H1 (cell line): ENCODE measurements around the gene UFSP1. TPM values are rescaled to one million over a fixed set of nuclear protein-coding genes. Genes with fewer than 3 reads are reported as not detected.

ENCODE experiments used
- BRCA1 ChIP-seq: IDR thresholded peaks from 2 replicates; pipeline ENCODE4 v1.6.1; 2012; ENCODE audit warnings: low read depth, low read length, improper control_type of control experiment
- CHD1 ChIP-seq: IDR thresholded peaks from 2 replicates; pipeline ENCODE4 v1.6.1; 2012; ENCODE audit warnings: low read depth, low read length, improper control_type of control experiment
- JUN ChIP-seq: IDR thresholded peaks from 2 replicates; pipeline ENCODE4 v1.6.1; 2011; ENCODE audit warnings: low read depth, mild to moderate bottlenecking, improper control_type of control experiment, low read length
- KDM4A ChIP-seq: IDR thresholded peaks from one replicate; pipeline ENCODE4 v1.7.1; 2012; ENCODE audit warnings: low read depth, mild to moderate bottlenecking, moderate library complexity, low read length, inconsistent platforms; ENCODE audit not compliant: severe bottlenecking
- RNF2 ChIP-seq: fragments of 200-900, 300-1000 bp; sonication (generic); IDR thresholded peaks from 2 replicates; pipeline ENCODE4 v1.7.1; 2016; ENCODE audit warnings: borderline replicate concordance, low read depth, mild to moderate bottlenecking, antibody characterized with exemption, low read length; ENCODE audit not compliant: poor library complexity, severe bottlenecking; ENCODE audit errors: missing control alignments
- SUZ12 ChIP-seq: fragments of 200-600 bp; sonication (generic); IDR thresholded peaks from 2 replicates; pipeline ENCODE4 v1.6.1; 2012; ENCODE audit warnings: mild to moderate bottlenecking, inconsistent platforms, low read length, moderate library complexity, mixed read lengths
- polyA plus RNA-seq, 7 experiments: library from polyadenylated mRNA; depleted of rRNA in 3 of 7; stranded (reverse) in 5 of 7; unstranded in 2 of 7; fragments of >200 nt in 5 of 7; fragments of 200-250 nt in 2 of 7; gene quantifications; 1 replicate in 5 of 7; 2 replicates in 1 of 7; 4 replicates in 1 of 7; pipeline versions ENCODE4 v1.2.1 to v1.2.3, GENCODE V29; 2011 to 2013; ENCODE audit warnings: missing spikeins in 2 of 7, mixed read lengths in 2 of 7
- total RNA-seq: library from RNA; stranded (reverse); fragmentation: NEBNext Ultra II Directional; extraction: Animal tissue kit (Norgen Biotek cat#: 25700); gene quantifications from 2 replicates; pipeline ENCODE4 v1.2.1, GENCODE V29; 2021
- TF ChIP-seq, protein P1 (sequence below): fragments of 300-600 bp; sonication (generic); IDR thresholded peaks from 2 replicates; pipeline ENCODE4 v1.7.1; 2012; ENCODE audit warnings: low read length, moderate library complexity, mild to moderate bottlenecking, inconsistent platforms; ENCODE audit not compliant: insufficient replicate concordance

UFSP1 gene
- total and polyA plus RNA-seq, 2 of the 8 experiments (the other 6 are each of a cell fraction or from before 2014, with no cell fraction given) = 1.6 to 4.3 TPM

- TF ChIP-seq, protein P1, sequence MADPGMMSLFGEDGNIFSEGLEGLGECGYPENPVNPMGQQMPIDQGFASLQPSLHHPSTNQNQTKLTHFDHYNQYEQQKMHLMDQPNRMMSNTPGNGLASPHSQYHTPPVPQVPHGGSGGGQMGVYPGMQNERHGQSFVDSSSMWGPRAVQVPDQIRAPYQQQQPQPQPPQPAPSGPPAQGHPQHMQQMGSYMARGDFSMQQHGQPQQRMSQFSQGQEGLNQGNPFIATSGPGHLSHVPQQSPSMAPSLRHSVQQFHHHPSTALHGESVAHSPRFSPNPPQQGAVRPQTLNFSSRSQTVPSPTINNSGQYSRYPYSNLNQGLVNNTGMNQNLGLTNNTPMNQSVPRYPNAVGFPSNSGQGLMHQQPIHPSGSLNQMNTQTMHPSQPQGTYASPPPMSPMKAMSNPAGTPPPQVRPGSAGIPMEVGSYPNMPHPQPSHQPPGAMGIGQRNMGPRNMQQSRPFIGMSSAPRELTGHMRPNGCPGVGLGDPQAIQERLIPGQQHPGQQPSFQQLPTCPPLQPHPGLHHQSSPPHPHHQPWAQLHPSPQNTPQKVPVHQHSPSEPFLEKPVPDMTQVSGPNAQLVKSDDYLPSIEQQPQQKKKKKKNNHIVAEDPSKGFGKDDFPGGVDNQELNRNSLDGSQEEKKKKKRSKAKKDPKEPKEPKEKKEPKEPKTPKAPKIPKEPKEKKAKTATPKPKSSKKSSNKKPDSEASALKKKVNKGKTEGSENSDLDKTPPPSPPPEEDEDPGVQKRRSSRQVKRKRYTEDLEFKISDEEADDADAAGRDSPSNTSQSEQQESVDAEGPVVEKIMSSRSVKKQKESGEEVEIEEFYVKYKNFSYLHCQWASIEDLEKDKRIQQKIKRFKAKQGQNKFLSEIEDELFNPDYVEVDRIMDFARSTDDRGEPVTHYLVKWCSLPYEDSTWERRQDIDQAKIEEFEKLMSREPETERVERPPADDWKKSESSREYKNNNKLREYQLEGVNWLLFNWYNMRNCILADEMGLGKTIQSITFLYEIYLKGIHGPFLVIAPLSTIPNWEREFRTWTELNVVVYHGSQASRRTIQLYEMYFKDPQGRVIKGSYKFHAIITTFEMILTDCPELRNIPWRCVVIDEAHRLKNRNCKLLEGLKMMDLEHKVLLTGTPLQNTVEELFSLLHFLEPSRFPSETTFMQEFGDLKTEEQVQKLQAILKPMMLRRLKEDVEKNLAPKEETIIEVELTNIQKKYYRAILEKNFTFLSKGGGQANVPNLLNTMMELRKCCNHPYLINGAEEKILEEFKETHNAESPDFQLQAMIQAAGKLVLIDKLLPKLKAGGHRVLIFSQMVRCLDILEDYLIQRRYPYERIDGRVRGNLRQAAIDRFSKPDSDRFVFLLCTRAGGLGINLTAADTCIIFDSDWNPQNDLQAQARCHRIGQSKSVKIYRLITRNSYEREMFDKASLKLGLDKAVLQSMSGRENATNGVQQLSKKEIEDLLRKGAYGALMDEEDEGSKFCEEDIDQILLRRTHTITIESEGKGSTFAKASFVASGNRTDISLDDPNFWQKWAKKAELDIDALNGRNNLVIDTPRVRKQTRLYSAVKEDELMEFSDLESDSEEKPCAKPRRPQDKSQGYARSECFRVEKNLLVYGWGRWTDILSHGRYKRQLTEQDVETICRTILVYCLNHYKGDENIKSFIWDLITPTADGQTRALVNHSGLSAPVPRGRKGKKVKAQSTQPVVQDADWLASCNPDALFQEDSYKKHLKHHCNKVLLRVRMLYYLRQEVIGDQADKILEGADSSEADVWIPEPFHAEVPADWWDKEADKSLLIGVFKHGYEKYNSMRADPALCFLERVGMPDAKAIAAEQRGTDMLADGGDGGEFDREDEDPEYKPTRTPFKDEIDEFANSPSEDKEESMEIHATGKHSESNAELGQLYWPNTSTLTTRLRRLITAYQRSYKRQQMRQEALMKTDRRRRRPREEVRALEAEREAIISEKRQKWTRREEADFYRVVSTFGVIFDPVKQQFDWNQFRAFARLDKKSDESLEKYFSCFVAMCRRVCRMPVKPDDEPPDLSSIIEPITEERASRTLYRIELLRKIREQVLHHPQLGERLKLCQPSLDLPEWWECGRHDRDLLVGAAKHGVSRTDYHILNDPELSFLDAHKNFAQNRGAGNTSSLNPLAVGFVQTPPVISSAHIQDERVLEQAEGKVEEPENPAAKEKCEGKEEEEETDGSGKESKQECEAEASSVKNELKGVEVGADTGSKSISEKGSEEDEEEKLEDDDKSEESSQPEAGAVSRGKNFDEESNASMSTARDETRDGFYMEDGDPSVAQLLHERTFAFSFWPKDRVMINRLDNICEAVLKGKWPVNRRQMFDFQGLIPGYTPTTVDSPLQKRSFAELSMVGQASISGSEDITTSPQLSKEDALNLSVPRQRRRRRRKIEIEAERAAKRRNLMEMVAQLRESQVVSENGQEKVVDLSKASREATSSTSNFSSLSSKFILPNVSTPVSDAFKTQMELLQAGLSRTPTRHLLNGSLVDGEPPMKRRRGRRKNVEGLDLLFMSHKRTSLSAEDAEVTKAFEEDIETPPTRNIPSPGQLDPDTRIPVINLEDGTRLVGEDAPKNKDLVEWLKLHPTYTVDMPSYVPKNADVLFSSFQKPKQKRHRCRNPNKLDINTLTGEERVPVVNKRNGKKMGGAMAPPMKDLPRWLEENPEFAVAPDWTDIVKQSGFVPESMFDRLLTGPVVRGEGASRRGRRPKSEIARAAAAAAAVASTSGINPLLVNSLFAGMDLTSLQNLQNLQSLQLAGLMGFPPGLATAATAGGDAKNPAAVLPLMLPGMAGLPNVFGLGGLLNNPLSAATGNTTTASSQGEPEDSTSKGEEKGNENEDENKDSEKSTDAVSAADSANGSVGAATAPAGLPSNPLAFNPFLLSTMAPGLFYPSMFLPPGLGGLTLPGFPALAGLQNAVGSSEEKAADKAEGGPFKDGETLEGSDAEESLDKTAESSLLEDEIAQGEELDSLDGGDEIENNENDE = no peak
- no peak for TF ChIP-seq JUN
- no peak for TF ChIP-seq RNF2
- no peak for TF ChIP-seq CHD1
- TF ChIP-seq BRCA1 = no peak
- no peak for TF ChIP-seq KDM4A
- TF ChIP-seq SUZ12 = no peak
- TF ChIP-seq, all 59 proteins: peak for 1
Measured at GRCh38 chr7:100879685-100880261, 9.7 kb downstream of the UFSP1 start (continued).
